ENCODE data around the gene OSCP1.

OSCP1 gene

DNA sequence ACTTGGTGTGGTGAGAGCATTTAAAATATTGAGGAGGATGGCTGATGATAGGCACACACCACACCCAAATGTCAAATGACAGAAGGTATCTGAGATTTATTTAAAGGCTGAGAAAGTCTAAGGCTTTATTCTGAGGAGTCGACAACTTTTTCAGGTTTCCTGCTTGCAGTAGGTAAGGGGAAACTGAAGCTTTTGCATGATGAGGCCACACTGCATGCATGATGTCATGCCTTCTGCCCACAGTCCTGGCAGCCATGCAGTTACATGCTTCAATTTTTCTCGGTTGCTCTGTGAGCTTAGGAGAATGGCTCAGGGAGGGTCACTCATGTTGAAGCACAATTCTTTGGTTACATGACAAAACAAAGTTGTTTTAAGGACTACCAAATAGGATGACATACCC lies 7.0 kb downstream of the OSCP1 start:
- H3K36me3 Mint-ChIP-seq (ENCODE audit: low read depth): no peaks in the 10 kb centered on the region
- no peaks in the 10 kb centered on the region for H3K4me1 Mint-ChIP-seq (ENCODE audit: low read depth)
- no peak overlapping the region for H3K4me3 Mint-ChIP-seq
- H3K27ac Mint-ChIP-seq: no peak overlapping the region
- no peaks in the 10 kb centered on the region for H3K9me3 Mint-ChIP-seq
- no peaks in the 10 kb centered on the region for H3K27me3 Mint-ChIP-seq

DNA sequence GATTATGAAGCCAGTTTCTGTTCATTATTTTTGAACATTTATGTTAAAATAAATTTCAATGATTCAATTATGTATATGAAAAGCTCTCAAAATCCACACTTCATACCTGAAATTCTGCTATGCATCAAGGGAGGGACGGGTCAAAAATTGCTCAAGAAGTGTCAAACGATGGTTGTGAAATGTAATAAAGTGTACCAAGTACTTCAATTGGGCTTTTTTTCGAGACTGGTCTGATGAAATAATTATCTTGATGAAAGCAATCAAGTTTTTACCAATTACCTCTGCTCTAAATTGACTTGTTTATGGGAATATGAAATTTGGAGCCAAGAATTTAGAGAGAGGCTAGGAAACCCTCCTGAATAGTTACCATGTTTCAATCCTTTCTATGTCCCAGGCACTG lies 7.9 kb downstream of the OSCP1 start:
- Mint-ChIP-seq H3K36me3 (ENCODE audit: low read depth) (no peaks in the 10 kb centered on the region), H3K27me3 (no peaks in the 10 kb centered on the region), H3K27ac (no peak overlapping the region), H3K9me3 (no peaks in the 10 kb centered on the region), H3K4me3 (no peak overlapping the region), H3K4me1 (ENCODE audit: low read depth) (no peaks in the 10 kb centered on the region)

DNA sequence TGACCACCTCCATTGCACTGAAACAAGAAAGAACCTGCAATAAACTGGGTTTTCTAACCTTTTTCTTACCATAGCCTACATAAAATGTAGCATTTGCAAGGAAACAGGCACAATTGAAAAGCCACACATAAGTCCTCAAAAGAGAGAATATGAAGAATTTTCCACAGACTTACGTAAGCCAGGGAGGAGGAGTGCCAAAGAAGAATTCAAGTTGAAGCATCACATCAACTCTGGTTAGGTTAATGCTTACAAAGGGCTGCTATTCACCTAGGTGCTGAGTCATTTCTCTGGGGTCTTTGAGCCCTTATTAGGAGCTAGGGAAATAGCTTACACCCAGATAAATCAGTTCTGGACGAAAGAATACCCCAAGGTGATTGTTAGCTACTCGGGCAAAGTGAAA lies 9.6 kb downstream of the OSCP1 start:
- no peaks in the 10 kb centered on the region for H3K9me3 Mint-ChIP-seq
- H3K36me3 Mint-ChIP-seq (ENCODE audit: low read depth): no peaks in the 10 kb centered on the region
- H3K4me3 Mint-ChIP-seq: no peak overlapping the region
- no peak overlapping the region for H3K27ac Mint-ChIP-seq
- no peaks in the 10 kb centered on the region for H3K27me3 Mint-ChIP-seq
- H3K4me1 Mint-ChIP-seq (ENCODE audit: low read depth): no peaks in the 10 kb centered on the region

DNA sequence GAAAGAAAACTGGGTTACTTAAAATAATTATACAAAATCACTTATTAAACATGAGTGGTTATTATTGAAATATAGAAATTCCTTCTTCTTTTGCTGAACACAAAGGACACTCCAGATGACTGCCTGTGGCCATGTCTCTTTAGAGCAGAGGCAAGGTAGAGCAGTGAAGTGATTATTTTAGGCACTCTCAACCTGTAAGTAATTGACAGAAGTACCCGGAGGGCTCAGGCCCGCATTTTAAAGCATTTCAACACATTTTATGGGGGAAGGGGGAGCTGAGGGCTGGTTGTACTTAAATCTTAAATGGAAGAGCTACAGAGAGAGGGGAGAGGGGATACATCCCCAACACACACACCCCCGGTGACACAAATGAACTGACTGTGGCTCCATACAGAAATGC lies 10.2 kb downstream of the OSCP1 start:
- Mint-ChIP-seq H3K4me1 (ENCODE audit: low read depth) (no peaks in the 10 kb centered on the region), H3K36me3 (ENCODE audit: low read depth) (no peaks in the 10 kb centered on the region), H3K4me3 (no peak overlapping the region), H3K9me3 (no peaks in the 10 kb centered on the region), H3K27ac (no peak overlapping the region), H3K27me3 (no peaks in the 10 kb centered on the region)

DNA sequence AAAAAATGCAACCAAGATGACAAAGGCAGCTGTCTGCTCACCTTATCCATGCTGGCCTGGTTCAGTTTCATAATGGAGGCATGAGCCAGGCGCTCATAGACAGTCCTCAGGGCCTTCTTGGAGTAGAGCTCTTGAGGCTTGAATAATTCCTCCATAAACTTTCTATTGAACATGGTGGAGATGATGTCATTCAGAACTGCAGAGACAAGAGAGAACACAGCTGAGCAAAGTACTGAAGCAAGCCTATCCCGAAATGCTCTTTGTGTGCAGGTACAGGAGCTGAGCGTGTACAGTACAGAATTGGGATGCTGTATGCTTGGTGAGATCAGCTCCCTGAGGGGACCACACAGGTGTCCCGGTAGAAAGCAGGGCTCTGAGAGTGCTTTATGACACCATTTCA lies 11.5 kb downstream of the OSCP1 start:
- Mint-ChIP-seq H3K36me3 (ENCODE audit: low read depth) (no peaks in the 10 kb centered on the region), H3K4me3 (no peak overlapping the region), H3K4me1 (ENCODE audit: low read depth) (no peaks in the 10 kb centered on the region), H3K27ac (no peak overlapping the region), H3K9me3 (no peaks in the 10 kb centered on the region), H3K27me3 (no peaks in the 10 kb centered on the region)

DNA sequence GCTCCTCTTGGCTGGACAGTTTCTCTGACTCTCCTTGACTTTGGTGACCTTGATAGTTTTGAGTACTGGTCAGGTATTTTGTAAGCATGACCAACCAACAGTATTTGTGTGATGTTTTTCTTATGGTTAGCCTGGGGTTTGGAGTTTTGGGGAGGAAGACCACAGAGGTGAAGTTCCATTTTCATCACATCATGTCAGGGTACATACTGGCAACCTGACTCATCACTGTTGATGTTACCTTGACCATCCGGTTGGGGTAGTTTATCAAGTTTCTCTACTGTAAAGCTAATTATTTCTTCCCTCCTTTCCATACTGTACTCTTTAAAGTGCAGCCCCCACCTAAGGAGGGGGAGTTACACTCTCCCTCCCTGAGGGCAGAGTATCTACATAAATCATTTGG lies 13.4 kb downstream of the OSCP1 start:
- no peaks in the 10 kb centered on the region for H3K4me1 Mint-ChIP-seq (ENCODE audit: low read depth)
- no peaks in the 10 kb centered on the region for H3K9me3 Mint-ChIP-seq
- no peaks in the 10 kb centered on the region for H3K27me3 Mint-ChIP-seq
- no peak overlapping the region for H3K4me3 Mint-ChIP-seq
- H3K27ac Mint-ChIP-seq: no peak overlapping the region
- H3K36me3 Mint-ChIP-seq (ENCODE audit: low read depth): no peaks in the 10 kb centered on the region

DNA sequence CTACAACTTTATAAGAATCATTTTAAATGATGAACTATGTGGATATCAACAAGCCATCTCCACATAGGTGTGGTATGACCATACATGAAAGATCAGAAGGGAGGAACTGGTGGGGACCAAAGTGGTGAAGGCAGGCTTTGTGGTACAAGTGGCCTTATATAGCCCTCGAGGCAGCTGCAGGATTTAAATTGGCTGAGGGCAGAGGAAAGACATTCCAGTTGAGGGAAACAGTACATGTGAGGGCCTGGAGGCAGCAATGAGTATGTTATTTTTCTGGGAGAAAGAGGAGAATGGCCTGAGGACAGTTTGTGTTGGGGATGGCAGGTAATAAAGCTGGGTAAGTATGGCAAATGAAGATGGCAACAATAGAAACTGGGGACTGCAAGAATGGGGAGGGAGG lies 17.1 kb downstream of the OSCP1 start:
- Mint-ChIP-seq H3K4me3 (no peak overlapping the region), H3K27ac (no peak overlapping the region), H3K27me3 (no peaks in the 10 kb centered on the region), H3K9me3 (no peaks in the 10 kb centered on the region), H3K36me3 (ENCODE audit: low read depth) (no peaks in the 10 kb centered on the region), H3K4me1 (ENCODE audit: low read depth) (no peaks in the 10 kb centered on the region)

DNA sequence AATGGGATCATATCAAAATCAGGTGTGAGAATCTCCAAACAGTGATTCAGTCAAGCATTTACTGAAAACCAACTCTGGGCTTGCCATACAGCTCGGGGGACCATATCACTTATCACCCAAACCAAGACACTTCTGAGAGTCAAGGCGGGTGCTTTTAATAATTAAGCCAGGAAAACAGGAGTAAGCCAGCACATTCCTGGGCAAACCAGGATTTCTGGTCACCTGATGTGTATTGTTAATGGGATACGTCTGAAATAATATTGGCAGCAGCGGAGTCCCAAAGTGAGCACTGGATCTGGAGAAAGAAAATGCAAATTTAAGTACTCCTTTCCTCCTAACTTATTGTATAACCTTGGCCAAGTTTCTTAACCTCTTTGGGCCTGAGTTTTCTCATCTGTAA lies 17.6 kb downstream of the OSCP1 start:
- Mint-ChIP-seq H3K4me3 (no peak overlapping the region), H3K9me3 (no peaks in the 10 kb centered on the region), H3K27me3 (no peaks in the 10 kb centered on the region), H3K27ac (no peak overlapping the region), H3K36me3 (ENCODE audit: low read depth) (no peaks in the 10 kb centered on the region), H3K4me1 (ENCODE audit: low read depth) (no peaks in the 10 kb centered on the region)

DNA sequence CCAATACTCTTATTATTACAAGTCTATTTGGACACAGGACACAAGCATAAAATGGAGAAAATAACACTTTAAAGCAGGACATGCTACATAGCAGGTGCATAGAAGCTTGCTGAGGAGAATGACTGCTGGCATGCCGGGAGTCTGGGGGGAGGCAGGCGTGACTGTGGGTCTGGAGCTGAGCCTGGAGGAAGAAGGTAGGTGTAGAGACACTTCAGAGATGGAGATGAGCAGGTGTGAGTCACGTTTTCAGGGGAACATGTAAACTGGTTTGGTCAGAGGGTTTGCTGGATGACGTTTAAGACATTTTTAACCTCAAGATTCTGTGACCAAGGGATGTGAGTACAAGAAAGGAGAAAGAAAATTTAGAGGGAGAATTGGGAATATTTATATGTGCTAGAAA lies 24.5 kb downstream of the OSCP1 start:
- Mint-ChIP-seq H3K27ac (no peak overlapping the region), H3K36me3 (ENCODE audit: low read depth) (no peaks in the 10 kb centered on the region), H3K9me3 (no peaks in the 10 kb centered on the region), H3K4me3 (no peak overlapping the region), H3K27me3 (no peaks in the 10 kb centered on the region), H3K4me1 (ENCODE audit: low read depth) (peaks cover 12% of the 10 kb centered on the region)

DNA sequence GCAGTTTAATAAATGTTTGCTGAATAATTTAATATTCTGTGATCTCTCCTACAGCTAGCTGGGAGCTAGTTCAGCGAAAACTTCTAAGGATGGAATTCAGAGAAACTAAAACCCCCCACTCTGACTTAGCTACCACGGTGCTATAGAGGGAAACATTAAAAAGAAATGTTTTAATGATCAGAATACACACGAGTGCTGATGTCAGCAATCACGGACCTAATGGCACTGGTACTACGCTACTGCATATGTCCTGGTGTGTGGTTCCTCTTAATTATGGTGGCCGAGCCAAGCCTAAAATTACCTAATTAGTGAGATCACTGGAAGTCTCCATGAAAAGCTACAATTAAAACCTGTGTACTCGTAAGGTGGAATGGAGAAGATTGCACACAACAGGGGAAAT lies 28.6 kb downstream of the OSCP1 start:
- peaks cover 19% of the 10 kb centered on the region for H3K4me1 Mint-ChIP-seq (ENCODE audit: low read depth)
- no peaks in the 10 kb centered on the region for H3K36me3 Mint-ChIP-seq (ENCODE audit: low read depth)
- no peak overlapping the region for H3K27ac Mint-ChIP-seq
- H3K9me3 Mint-ChIP-seq: no peaks in the 10 kb centered on the region
- no peaks in the 10 kb centered on the region for H3K27me3 Mint-ChIP-seq
- H3K4me3 Mint-ChIP-seq: no peak overlapping the region

DNA sequence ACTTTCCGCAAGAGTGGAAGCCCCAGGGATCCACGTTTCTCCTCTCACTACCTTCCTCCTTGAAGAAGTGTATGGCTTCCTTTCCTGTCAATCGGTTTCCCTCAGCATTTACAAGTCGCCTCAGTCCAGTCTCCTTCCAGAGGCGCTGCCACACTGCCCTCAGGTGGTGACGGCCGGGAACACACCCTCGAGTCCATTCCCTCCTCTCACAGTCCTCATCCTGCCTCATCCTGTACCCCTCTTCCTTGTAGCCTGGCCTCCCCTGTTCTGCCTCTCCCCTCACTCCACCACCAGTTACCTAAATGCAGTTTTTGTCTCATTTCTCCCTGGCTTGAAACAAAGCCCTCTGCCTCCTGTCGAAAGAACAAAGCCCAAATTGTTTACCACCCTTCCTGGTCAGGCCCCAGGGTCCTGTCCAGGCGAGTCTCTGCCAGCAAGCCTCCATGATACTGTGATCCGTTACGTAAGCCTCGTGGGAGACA lies 29.4 kb downstream of the OSCP1 start:
- no peaks in the 10 kb centered on the region for H3K9me3 Mint-ChIP-seq
- H3K36me3 Mint-ChIP-seq (ENCODE audit: low read depth): no peaks in the 10 kb centered on the region
- peaks cover 14% of the 10 kb centered on the region for H3K4me1 Mint-ChIP-seq (ENCODE audit: low read depth)
- peak overlapping the region; percentile 87 for H3K27ac Mint-ChIP-seq
- H3K4me3 Mint-ChIP-seq: no peak overlapping the region
- H3K27me3 Mint-ChIP-seq: no peaks in the 10 kb centered on the region

DNA sequence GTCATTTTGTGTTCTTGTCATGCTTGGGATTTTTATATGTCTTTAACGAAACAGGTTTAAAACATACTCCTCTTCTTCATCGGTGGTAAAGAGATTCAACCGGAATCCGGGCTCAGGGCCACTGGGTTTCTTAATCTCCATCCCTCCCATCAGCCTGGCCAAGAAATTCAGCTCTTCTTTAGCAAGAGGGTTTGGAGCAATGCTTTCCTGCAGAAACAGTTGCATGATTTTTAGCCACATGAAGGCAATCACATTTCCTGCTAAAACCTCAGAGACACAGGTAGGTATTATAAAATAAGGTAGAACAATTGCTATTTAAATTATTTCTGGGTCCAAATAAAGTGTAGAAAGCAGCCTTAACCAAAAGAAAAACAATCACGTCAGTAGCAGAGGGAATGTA lies 29.8 kb downstream of the OSCP1 start:
- H3K4me3 Mint-ChIP-seq: no peak overlapping the region
- no peaks in the 10 kb centered on the region for H3K36me3 Mint-ChIP-seq (ENCODE audit: low read depth)
- peaks cover 11% of the 10 kb centered on the region for H3K4me1 Mint-ChIP-seq (ENCODE audit: low read depth)
- no peak overlapping the region for H3K27ac Mint-ChIP-seq
- no peaks in the 10 kb centered on the region for H3K9me3 Mint-ChIP-seq
- no peaks in the 10 kb centered on the region for H3K27me3 Mint-ChIP-seq

DNA sequence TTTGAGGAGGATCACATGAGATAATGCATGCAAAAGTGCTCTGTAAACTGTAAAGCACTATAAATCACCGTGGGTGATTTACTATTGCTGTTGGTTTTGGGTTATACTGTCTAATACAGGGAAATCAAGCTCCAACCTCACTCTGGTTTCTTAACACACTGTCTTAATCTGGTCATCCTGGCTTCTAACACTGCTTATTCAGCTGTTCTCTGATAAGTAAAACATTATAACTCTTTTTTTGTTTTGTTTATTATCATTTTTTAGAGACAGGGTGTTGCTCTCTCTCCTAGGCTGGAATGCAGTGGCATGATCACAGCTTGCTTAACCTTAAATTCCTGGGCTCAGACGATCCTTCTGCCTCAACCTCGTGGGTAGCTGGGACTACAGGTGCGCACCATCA lies 30.7 kb downstream of the OSCP1 start:
- Mint-ChIP-seq H3K36me3 (ENCODE audit: low read depth) (no peaks in the 10 kb centered on the region), H3K27ac (no peak overlapping the region), H3K27me3 (no peaks in the 10 kb centered on the region), H3K4me1 (ENCODE audit: low read depth) (peaks cover 11% of the 10 kb centered on the region), H3K9me3 (no peaks in the 10 kb centered on the region), H3K4me3 (no peak overlapping the region)

DNA sequence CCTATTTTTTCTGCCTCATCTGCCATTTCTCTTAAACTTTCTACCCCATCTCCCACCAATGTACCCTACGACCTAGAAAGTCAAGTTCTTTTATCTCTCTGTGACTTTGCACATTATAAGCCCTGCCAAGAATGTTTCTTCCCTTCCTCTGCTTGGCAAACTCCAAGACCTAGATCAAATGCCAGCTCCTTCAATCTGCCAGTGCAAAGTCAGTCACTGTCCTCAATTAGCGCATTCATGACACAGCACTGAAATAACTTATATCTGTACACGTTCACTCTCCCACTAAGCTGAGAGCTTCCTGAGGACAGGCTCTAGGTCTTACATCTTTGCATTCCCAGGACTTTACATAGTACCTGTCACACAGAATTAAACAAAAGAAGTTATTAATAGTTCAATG lies 31.1 kb downstream of the OSCP1 start:
- Mint-ChIP-seq H3K4me1 (ENCODE audit: low read depth) (peaks cover 11% of the 10 kb centered on the region), H3K9me3 (no peaks in the 10 kb centered on the region), H3K4me3 (no peak overlapping the region), H3K27me3 (no peaks in the 10 kb centered on the region), H3K27ac (no peak overlapping the region), H3K36me3 (ENCODE audit: low read depth) (no peaks in the 10 kb centered on the region)

DNA sequence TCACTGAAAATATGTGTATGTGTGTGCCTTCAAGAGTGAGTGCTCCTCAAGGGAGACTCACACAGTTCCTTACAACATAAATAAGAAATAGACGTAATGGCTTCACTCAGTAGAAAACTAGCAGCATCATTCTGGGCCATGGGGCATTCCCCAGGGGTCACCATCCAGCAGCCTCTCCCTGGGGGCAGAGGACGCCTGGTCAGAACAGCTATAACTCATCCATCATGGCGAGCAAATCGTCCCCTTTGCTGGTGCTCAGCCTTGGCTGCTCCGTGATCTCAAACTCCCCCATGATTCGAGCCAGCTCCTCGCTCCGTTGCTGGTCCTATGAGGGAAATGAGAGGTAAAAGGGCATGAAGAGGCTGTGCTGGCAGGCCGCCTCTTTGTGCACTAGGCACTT lies 32.3 kb downstream of the OSCP1 start:
- Mint-ChIP-seq H3K9me3 (no peaks in the 10 kb centered on the region), H3K36me3 (ENCODE audit: low read depth) (no peaks in the 10 kb centered on the region), H3K27me3 (no peaks in the 10 kb centered on the region), H3K4me1 (ENCODE audit: low read depth) (peaks cover 11% of the 10 kb centered on the region), H3K4me3 (no peak overlapping the region), H3K27ac (no peak overlapping the region)

DNA sequence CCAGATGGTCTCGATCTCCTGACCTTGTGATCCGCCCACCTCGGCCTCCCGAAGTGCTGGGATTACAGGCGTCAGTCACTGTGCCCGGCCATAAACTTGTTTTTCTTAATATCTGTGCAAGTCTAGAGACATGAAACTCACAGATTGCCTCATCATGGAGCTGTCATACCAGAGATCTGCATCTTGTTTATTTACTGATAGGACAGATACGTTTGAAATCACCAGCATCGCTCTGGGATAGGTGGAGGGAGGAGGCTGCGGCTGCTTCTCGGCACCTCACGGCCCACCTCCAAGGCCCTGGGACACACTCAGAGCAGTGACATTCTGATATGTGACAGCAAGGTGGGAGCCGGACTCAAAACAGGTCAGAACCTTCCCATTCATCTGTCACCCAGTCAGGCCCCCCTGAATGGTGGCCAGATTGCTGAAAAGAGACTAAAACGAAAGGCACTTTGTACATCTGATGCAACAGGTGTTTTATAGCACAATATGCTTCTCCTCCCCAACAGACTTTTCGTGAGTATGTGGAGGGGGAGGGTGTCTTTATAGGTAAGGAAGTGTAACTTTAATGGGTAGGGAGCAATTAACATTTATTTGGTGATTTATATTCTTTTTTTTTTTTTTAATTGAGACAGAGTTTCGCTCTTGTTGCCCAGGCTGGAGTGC lies 34.5 kb downstream of the OSCP1 start:
- Mint-ChIP-seq H3K4me3 (no peak overlapping the region), H3K36me3 (ENCODE audit: low read depth) (no peaks in the 10 kb centered on the region), H3K27ac (no peak overlapping the region), H3K4me1 (ENCODE audit: low read depth) (peaks cover 20% of the 10 kb centered on the region), H3K9me3 (no peaks in the 10 kb centered on the region), H3K27me3 (no peaks in the 10 kb centered on the region)
